Daoy (cell line): Measurements from ENCODE around the gene UBL5. TPM values are rescaled to one million over a fixed set of nuclear protein-coding genes. Genes with fewer than 3 reads are reported as not detected.

Experiments
- total RNA-seq: library from RNA; depleted of rRNA; stranded (reverse); fragments of >200 nt; shearing (Covaris generic); gene quantifications from 2 replicates; pipeline ENCODE4 v1.2.3, GENCODE V29; 2014; rRNA removed

The UBL5 gene
- total RNA-seq, 1 experiment from 2014 or later = 704 TPM

Other genes with a start within 250 kb of the UBL5 start
- gene ZNF121, start 243.4 kb upstream of the UBL5 start, total RNA-seq = 33.5 and 35.8 TPM in 2 replicates
- gene ZNF561, start 206.7 kb upstream of the UBL5 start, total RNA-seq = 14.3 and 16.5 TPM in 2 replicates
- 29.9 and 30.1 TPM in 2 replicates for gene ZNF562, start 152.8 kb upstream of the UBL5 start, total RNA-seq
- gene ZNF846, start 59.2 kb upstream of the UBL5 start, total RNA-seq = 1.5 and 2.1 TPM in 2 replicates
- gene FBXL12, start 8.8 kb upstream of the UBL5 start, total RNA-seq = 9.0 and 13.9 TPM in 2 replicates
- 127 and 131 TPM in 2 replicates for gene PIN1, start 7.4 kb downstream of the UBL5 start, total RNA-seq
- gene OLFM2, start 108.6 kb downstream of the UBL5 start, total RNA-seq = 8.2 and 15.7 TPM in 2 replicates
- 2.8 and 4.1 TPM in 2 replicates for gene COL5A3, start 182.6 kb downstream of the UBL5 start, total RNA-seq
- gene RDH8, start 185.6 kb downstream of the UBL5 start, total RNA-seq = not detected in 2 replicates